ENCODE data around the gene SERF1B.
"Not testable (repeated sequence)": the region's sequence is repeated elsewhere in the genome, so short reads cannot be mapped to it uniquely, and the experiment has no call there.

SERF1B gene

DNA sequence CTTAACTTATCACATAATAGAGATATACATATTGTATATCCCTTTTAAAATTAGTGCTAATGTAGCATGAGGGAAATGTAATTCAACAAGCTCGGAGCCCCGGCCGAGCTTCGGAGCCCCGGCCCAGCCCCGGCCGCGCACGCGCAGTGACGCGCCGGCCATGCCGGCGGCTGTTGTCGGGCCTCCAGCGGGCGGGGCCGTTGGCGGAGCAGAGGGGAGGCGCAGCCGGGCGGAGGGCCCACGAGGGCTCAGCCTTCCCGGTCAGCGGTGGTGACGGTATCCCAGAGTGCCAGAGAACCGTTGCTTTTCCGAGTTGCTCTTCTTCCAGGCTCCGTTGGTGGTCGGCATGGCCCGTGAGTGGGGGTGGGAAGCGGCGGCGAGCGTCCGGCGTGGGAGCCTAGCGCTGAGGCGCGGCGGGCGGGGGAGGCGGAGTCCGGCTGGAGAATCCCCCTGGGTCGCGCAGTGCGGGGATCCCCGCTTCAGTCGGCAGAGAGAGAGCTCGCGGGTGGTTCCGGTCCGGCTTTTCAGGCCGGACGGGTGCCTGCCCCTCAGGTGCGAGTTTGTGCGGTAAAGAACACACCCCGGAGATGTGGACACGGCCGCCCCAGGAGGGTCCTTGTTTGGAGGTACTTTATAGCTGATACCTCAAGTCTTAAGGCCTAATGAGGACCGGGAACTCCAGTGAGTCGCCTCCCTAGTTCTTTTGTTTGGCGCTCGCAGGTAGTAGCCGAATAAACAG lies at the start of gene SERF1B:
SERF1B (plus strand) TSS at position 146 of the 739 bp plus-strand sequence; CDS start at position 347, 201 bp downstream.
- not testable (repeated sequence) for DNase-seq

DNA sequence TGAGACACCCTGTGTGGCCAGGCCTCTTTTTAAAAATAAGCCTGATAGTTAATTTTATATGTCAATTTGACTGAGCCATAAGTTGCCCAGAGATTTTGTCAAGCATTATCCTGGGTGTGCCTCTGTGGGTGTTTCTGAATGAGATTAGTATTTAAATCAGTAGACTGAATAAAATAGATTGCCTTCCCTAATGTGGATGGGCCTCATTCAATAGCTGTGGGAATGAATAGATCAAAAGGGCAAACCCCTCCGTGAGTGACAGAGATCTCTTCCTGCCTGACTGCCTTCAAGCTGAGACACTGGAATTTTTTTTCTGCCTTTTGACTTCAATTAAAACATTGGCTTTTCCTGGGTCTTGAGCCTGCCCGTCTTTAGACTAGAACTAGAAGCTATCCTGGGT lies 33.3 kb upstream of the SERF1B start:
- DNase-seq = not testable (repeated sequence)

- not testable (repeated sequence) for DNase-seq
These were observed 29.5 kb upstream of the SERF1B start for GRCh38 chr5:69995535-69995934.

DNA sequence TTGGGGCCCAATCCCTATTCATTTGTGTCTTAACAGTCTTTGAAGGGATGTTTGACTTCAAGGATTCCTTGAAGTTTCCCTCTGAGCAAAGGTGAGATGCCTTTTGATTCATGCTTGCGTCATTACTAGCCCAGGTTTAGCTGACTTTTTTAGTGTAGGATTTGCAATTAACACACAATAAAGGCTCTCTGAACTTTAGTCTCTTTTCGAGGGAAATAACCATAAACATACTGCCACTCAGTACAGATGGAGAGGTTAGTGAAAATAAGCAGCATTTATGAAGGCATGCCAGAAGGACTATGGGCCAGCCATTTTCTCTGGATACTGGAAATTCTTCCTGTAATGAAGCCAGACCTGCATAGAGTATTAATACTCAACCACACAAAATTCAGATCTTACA lies 4.4 kb upstream of the SERF1B start:
- DNase-seq = not testable (repeated sequence)

GRCh38 chr5:70025845-70026145 lies 744 bp downstream of the SERF1B start:
- not testable (repeated sequence) for DNase-seq

DNA sequence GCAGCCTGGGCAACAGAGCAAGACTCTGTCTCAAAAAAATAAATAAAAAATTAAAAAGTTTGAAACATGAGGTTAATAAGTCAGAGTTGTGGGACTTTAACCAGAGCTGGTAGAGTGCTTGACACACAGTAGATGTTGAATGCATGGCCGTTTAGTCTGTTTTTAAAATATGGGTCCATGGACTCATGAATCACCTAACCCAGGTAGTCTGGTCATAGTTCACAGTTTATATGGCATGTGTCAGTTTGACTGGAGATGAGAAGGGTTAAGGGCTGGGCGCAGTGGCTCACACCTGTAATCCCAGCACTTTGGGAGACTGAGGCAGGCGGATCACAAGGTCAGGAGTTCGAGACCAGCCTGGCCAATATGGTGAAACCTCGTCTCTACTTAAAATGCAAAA lies 6.2 kb downstream of the SERF1B start:
- DNase-seq = not testable (repeated sequence)

GRCh38 chr5:70041411-70041810 lies 16.4 kb downstream of the SERF1B start:
- DNase-seq = not testable (repeated sequence)

- not testable (repeated sequence) for DNase-seq
These were observed 24.7 kb downstream of the SERF1B start for GRCh38 chr5:70049790-70050142.

- not testable (repeated sequence) for DNase-seq
These were observed 31.4 kb downstream of the SERF1B start for GRCh38 chr5:70056289-70056942.

GRCh38 chr5:70057140-70057539 lies 32.1 kb downstream of the SERF1B start:
- not testable (repeated sequence) for DNase-seq

- not testable (repeated sequence) for DNase-seq
These were observed 52.6 kb downstream of the SERF1B start for GRCh38 chr5:70077632-70078031.

DNA sequence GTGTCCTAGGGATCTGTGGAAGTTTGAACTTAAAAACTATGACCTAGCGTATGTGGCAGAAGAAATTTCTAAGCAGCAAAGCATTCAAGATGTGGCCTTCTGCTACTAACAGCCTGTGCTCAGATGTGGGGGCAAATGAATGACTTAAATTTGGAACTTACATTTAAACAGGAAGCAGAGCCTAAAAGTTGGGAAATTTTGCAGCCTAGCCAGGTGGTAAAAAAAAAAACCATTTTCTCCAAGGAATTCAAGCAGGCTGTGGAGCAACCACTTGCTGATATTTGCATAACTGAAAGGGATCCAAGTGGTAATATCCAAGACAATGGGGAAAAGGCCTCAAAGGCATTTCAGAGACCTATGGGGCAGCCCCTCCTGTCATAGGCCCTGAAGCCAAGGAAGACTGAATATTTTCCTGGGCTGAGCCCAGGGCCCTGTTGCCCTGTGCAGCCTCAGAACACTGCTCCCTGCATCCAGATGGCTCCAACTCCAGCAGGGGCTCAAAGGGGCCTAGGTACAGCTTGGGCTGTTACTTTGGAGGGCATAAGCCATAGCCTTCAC lies 63.9 kb downstream of the SERF1B start:
- DNase-seq = not testable (repeated sequence)

DNA sequence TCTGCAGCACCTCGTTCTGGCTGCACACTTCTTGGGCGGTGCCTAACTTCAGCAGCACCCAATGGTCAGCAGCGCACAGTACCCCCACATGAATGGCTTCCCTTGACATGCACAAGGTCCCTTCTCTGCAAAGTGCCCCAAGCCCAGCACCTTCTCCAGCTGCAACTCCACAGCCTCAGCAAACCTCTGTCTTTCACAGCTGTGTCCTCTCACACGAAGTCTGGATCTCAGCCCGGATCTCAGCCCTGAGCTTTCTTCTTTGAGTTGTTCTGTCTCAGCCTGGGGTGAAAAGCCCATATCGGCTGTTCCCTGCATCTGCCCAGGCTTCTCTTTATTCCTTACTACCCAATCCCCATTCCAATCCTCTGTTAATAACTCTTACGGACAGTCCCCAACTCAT lies 66.7 kb downstream of the SERF1B start:
- DNase-seq = not testable (repeated sequence)

Measured in NCI-H2171 (cell line).